T-helper 2 cell treated with Interferon-gamma antibody and Interleukin-4, amounts not matched to agents 5 μg/mL and 100 μg/mL, for 36 hours (primary cell): Measurements from ENCODE around the gene DDAH1.
"Not testable (repeated sequence)": the region's sequence is repeated elsewhere in the genome, so short reads cannot be mapped to it uniquely, and the experiment has no call there.

ENCODE experiments used
- DNase-seq: peaks from one replicate; pipeline ENCODE4 v3.0.0; 2021; ENCODE audit warnings: low spot score
- H3K27ac Mint-ChIP-seq: one replicate; pipeline ENCODE4 v1.8.0; 2021; ENCODE audit warnings: mild to moderate bottlenecking, mixed read lengths
- H3K27me3 Mint-ChIP-seq: one replicate; pipeline ENCODE4 v1.8.0; 2021; ENCODE audit warnings: low read depth, mixed read lengths
- H3K36me3 Mint-ChIP-seq: one replicate; pipeline ENCODE4 v1.8.0; 2021; ENCODE audit warnings: low read depth, mixed read lengths
- H3K4me1 Mint-ChIP-seq: one replicate; pipeline ENCODE4 v1.8.0; 2021; ENCODE audit warnings: low read depth, mixed read lengths
- H3K4me3 Mint-ChIP-seq: one replicate; pipeline ENCODE4 v1.8.0; 2022; ENCODE audit warnings: mild to moderate bottlenecking, moderate library complexity, mixed read lengths
- H3K9me3 Mint-ChIP-seq: one replicate; pipeline ENCODE4 v1.8.0; 2021; ENCODE audit warnings: mixed read lengths

The DDAH1 gene

DNA sequence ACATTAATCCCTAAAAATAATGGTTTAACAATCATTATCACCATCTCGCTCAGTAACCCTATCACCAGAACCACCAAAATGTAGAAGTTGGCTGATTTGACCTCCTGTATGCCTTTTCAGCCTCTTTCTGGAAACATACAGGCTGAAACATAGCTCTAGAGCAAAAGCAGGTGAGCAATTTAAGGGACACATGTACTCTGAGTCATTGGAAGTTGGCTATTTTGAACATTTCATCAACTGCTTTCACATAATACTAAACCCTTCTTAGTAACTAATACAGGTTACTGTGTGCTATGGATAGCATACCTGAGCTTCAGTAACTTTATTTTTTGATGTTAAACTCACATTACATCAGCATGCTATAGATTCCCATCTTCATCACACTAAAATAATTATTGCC is 19.8 kb upstream of the DDAH1 start:
- DNase-seq = no peak
- Mint-ChIP-seq H3K27me3 (peaks cover 10% of the 10 kb centered on the region), H3K4me3 (no peak overlapping the region), H3K9me3 (no peaks in the 10 kb centered on the region), H3K36me3 (no peaks in the 10 kb centered on the region), H3K4me1 (no peaks in the 10 kb centered on the region), H3K27ac (no peak overlapping the region)

DNA sequence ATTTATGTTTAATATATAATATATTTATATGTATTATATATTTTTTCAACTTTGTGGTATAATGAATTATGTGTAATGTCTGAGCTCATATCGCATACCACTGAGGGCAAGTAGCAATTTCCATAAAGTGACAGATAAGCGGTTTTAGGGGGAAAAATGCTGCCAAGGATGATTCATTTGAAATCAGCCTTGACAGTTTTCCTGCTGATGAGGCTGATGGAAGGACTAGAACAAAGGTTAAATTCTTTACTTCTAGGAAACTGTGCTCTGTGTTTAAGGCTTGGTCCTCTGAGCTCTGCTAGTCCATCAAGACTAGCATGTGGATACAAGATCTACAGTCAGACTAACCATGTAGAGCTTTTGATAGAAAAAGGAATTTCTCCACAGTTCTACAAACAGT is 19.3 kb upstream of the DDAH1 start:
- Mint-ChIP-seq H3K4me1 (no peaks in the 10 kb centered on the region), H3K9me3 (no peaks in the 10 kb centered on the region), H3K4me3 (no peak overlapping the region), H3K36me3 (no peaks in the 10 kb centered on the region), H3K27ac (no peak overlapping the region), H3K27me3 (peaks cover 8% of the 10 kb centered on the region)
- DNase-seq = no peak

DNA sequence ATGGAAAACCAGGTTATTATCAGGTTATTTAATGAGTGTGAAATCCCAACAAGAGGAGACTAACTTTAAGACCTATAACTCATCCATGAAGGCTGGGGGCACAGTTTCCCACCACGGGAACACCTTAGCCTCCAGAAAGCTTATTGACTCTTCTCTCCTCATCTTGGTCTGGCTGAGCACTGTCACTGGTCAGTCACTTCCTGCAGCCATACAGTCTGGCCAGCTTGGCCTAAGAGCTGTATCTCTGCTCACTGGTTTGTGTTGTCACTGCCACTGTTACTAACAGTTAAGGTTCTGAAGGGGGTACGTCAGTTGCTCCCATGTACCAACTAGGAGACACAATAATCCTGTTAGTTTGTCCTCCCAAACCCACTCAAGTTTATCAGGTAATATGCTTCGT is 16.7 kb upstream of the DDAH1 start:
- DNase-seq = no peak
- Mint-ChIP-seq H3K27ac (no peak overlapping the region), H3K9me3 (no peaks in the 10 kb centered on the region), H3K4me3 (no peak overlapping the region), H3K27me3 (peaks cover 2% of the 10 kb centered on the region), H3K36me3 (no peaks in the 10 kb centered on the region), H3K4me1 (no peaks in the 10 kb centered on the region)

DNA sequence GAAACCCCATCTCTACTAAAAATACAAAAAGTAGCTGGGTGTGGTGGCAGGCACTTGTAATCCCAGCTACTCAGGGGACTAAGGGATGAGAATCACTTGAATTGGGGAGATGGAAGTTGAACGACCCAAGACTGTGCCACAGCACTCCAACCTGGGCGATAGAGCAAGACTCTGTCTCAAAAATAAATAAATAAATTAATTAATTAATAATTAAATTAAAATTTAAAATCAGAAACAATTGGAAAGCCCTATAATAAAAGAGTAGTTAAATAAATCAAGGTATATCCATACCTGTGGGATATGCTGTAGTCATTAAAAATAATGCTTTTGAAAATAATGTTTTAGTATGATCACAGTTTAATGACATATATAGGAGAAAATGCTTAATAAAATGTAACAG is 15.6 kb upstream of the DDAH1 start:
- no peak overlapping the region for H3K4me3 Mint-ChIP-seq
- no peaks in the 10 kb centered on the region for H3K36me3 Mint-ChIP-seq
- no peak for DNase-seq
- H3K27me3 Mint-ChIP-seq = no peaks in the 10 kb centered on the region
- no peaks in the 10 kb centered on the region for H3K4me1 Mint-ChIP-seq
- H3K27ac Mint-ChIP-seq = no peak overlapping the region
- H3K9me3 Mint-ChIP-seq = no peaks in the 10 kb centered on the region

- no peaks in the 10 kb centered on the region for H3K9me3 Mint-ChIP-seq
- H3K4me3 Mint-ChIP-seq = no peak overlapping the region
- H3K36me3 Mint-ChIP-seq = no peaks in the 10 kb centered on the region
- no peaks in the 10 kb centered on the region for H3K27me3 Mint-ChIP-seq
- no peaks in the 10 kb centered on the region for H3K4me1 Mint-ChIP-seq
- no peak overlapping the region for H3K27ac Mint-ChIP-seq
- DNase-seq = no peak
These were observed 14.5 kb upstream of the DDAH1 start for GRCh38 chr1:85479491-85479890.

- no peak overlapping the region for H3K27ac Mint-ChIP-seq
These were observed 13.4 kb upstream of the DDAH1 start for GRCh38 chr1:85478366-85478765.

GRCh38 chr1:85475055-85475454 is 10.1 kb upstream of the DDAH1 start:
- Mint-ChIP-seq H3K36me3 (no peaks in the 10 kb centered on the region), H3K27me3 (peaks cover 6% of the 10 kb centered on the region), H3K9me3 (no peaks in the 10 kb centered on the region), H3K4me3 (no peak overlapping the region), H3K27ac (no peak overlapping the region), H3K4me1 (no peaks in the 10 kb centered on the region)
- no peak for DNase-seq

More at GRCh38 chr1:85478366-85478765, 13.4 kb upstream of the DDAH1 start:
- Mint-ChIP-seq H3K27me3 (peaks cover 2% of the 10 kb centered on the region), H3K4me1 (no peaks in the 10 kb centered on the region), H3K9me3 (no peaks in the 10 kb centered on the region), H3K4me3 (no peak overlapping the region), H3K36me3 (no peaks in the 10 kb centered on the region)
- no peak for DNase-seq

DNA sequence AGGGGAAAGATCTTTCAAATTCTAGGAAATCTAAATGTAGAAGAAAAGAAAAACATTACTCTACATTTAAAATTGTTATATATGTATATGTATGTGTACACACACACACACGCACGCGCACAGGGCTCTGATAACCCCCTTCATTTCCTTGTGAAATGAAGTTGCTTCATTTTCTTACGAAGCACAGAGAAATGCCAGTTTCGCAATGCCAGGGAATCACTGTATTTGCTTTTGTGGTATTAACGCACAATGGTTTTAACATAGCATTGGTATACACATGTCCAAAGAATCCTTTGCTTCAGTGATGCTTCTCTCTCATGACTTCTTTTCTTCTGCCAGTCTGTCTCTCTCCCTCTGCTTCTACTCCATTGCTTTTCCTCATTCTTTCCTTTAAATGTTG is 8.4 kb upstream of the DDAH1 start:
- Mint-ChIP-seq H3K36me3 (no peaks in the 10 kb centered on the region), H3K4me3 (no peak overlapping the region), H3K4me1 (no peaks in the 10 kb centered on the region), H3K9me3 (no peaks in the 10 kb centered on the region), H3K27me3 (peaks cover 8% of the 10 kb centered on the region), H3K27ac (no peak overlapping the region)
- DNase-seq = no peak

- Mint-ChIP-seq H3K27me3 (peaks cover 18% of the 10 kb centered on the region), H3K27ac (no peak overlapping the region), H3K4me1 (no peaks in the 10 kb centered on the region), H3K9me3 (no peaks in the 10 kb centered on the region), H3K4me3 (no peak overlapping the region), H3K36me3 (no peaks in the 10 kb centered on the region)
- DNase-seq = no peak
These were observed 6.6 kb upstream of the DDAH1 start for GRCh38 chr1:85471558-85471957.

DNA sequence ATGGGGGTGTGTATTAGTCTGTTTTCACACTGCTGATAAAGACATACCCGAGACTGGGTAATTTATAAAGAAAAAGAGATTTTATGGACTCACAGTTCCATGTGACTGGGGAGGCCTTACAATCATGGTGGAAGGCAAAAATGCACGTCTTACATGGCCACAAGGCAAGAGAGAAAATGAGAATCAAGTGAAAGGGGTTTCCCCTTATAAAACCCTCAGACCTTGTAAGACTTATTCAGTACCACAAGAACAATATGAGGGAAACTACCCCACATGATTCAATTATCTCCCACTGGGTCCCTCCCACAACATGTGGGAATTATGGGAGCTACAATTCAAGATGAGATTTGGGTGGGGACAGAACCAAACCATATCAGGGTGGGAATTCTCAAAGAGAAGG is 5.2 kb upstream of the DDAH1 start:
- not testable (repeated sequence) for H3K36me3 Mint-ChIP-seq, H3K27ac Mint-ChIP-seq, H3K9me3 Mint-ChIP-seq, H3K4me1 Mint-ChIP-seq, DNase-seq, H3K4me3 Mint-ChIP-seq
- peaks cover 31% of the 10 kb centered on the region for H3K27me3 Mint-ChIP-seq

DNA sequence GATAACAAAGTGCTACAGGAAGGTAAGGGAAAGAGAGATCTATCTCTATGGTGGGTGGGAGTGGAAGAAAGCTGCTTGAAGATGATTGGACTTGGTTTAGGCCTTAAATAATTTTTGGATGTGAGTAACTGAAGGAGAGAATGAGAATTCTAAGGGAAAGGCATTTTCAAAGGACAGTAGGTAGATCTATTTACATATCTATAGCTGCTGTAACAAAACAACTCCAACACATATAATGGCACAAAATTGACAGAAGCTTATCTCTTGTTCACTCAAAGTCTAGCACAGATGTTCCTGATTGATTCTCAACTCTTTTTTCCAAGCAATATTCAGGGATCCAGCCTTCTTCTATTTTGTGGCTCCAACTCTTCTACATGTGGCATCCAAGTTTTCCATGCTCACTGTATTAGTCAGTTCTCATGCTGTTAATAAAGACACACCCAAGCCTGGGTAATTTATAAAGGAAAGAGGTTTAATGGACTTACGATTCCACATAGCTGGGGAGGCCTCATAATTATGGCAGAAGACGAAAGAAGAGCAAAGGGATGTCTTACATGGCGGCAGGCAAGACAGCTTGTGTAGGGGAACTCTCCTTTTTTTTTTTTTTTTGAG is 3.1 kb upstream of the DDAH1 start:
- no peaks in the 10 kb centered on the region for H3K4me1 Mint-ChIP-seq
- H3K9me3 Mint-ChIP-seq = no peaks in the 10 kb centered on the region
- peaks cover 43% of the 10 kb centered on the region for H3K27me3 Mint-ChIP-seq
- H3K4me3 Mint-ChIP-seq = no peak overlapping the region
- DNase-seq = no peak
- no peak overlapping the region for H3K27ac Mint-ChIP-seq
- no peaks in the 10 kb centered on the region for H3K36me3 Mint-ChIP-seq

DNA sequence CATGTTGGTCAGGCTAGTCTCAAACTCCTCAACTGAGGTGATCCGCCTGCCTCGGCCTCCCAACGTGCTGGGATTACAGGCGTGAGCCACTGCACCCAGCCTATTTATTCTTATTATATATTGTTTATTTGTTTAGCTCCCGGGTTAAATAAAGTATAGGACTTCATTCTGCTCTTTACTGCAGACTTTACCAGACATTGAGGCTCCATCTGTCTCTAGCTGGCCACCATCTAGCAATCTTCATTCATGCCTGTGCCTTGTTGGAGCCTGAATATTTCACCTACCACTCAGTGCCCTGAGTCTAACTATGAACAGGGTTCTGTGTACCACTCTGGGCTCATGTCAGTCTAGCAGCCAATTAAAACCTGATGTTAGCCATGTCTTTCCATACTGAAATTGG is 2.1 kb upstream of the DDAH1 start:
- Mint-ChIP-seq H3K27ac (no peak overlapping the region), H3K4me1 (no peaks in the 10 kb centered on the region), H3K4me3 (no peak overlapping the region), H3K27me3 (peaks cover 53% of the 10 kb centered on the region), H3K36me3 (no peaks in the 10 kb centered on the region), H3K9me3 (no peaks in the 10 kb centered on the region)
- no peak for DNase-seq

GRCh38 chr1:85465786-85466134 is 801 bp upstream of the DDAH1 start:
- Mint-ChIP-seq H3K9me3 (no peaks in the 10 kb centered on the region), H3K4me3 (peak overlapping the region; percentile 41), H3K27me3 (peaks cover 60% of the 10 kb centered on the region), H3K27ac (no peak overlapping the region), H3K4me1 (no peaks in the 10 kb centered on the region), H3K36me3 (no peaks in the 10 kb centered on the region)
- DNase-seq = no peak

DNA sequence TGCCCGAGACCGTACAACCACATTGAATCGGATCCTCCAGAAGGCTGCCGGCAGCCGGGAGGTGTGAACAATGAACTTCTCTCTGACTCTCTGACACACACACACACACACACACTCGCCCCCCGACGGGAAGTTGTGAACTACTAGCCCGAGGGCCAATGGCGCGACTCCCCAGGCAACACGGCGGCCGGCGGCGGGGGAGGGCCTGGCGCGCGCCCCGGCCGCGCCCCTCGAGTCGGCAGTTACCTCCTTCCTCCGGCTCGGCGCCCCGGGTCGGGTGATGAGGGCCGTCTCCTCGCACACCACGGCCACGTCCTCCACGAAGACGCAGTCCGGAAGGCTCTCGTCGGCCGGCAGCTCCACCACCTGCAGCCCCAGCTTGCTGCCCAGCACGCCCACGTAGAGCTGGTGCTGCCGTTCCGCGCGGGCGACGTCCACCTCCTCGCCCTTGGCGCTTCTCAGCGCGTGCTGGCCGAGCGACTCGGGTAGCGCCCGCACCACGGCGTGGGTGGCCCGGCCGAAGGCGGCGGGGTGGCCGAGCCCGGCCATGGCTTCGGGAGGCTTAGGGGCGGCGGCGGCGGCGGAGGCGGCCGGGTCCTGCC is 361 bp downstream of the DDAH1 start:
- no peaks in the 10 kb centered on the region for H3K9me3 Mint-ChIP-seq
- no peak overlapping the region for H3K27ac Mint-ChIP-seq
- peaks cover 66% of the 10 kb centered on the region for H3K27me3 Mint-ChIP-seq
- peak; percentile 8 for DNase-seq
- H3K4me3 Mint-ChIP-seq = peak overlapping the region; percentile 9
- H3K4me1 Mint-ChIP-seq = no peaks in the 10 kb centered on the region
- no peaks in the 10 kb centered on the region for H3K36me3 Mint-ChIP-seq
